CD4-positive, alpha-beta T cell (primary cell): ENCODE data around the gene MRPL43. TPM values are rescaled to one million over a fixed set of nuclear protein-coding genes. Genes with fewer than 3 reads are reported as not detected.

Experiments used
- ATAC-seq: fragments of 200-7000 bp; cut with Tn5 transposase; one replicate; pipeline ENCODE4 v1.10.0; 2022; ENCODE audit warnings: mild to moderate bottlenecking; ENCODE audit not compliant: poor library complexity
- CTCF ChIA-PET: fragments of 350-600 bp; sonication (Branson Sonifier 250); formaldehyde crosslinking; loops from one replicate; lab custom pipeline; 2021; ENCODE audit warnings: antibody characterized with exemption, inconsistent platforms; lab: Charles Lee
- POLR2A ChIA-PET: fragments of 350-600 bp; sonication (Branson Sonifier 250); formaldehyde crosslinking; loops from one replicate; lab custom pipeline; 2021; ENCODE audit warnings: antibody characterized with exemption, inconsistent platforms; lab: Charles Lee
- DNase-seq, 14 experiments: peaks; one replicate each; pipeline ENCODE4 v3.0.0-alpha.2; 2013 to 2020; ENCODE audit warnings: mixed read lengths in 2 of 14
- H3K27ac ChIP-seq, 2 donors: one replicate each; pipeline versions ENCODE4 v1.5.1 to v1.7.0; 2013; ENCODE audit warnings: low read length in 2 of 2, low read depth in 1 of 2, mild to moderate bottlenecking in 1 of 2
- H3K27me3 ChIP-seq, 2 experiments: 1 replicate in 1 of 2; 2 replicates in 1 of 2; pipeline versions ENCODE4 v1.6.1 to v1.7.0; 2013; ENCODE audit warnings: low read length in 2 of 2, control low read depth in 1 of 2, mild to moderate bottlenecking in 1 of 2, moderate library complexity in 1 of 2; ENCODE audit not compliant: insufficient read depth in 2 of 2, control insufficient read depth in 1 of 2
- H3K36me3 ChIP-seq: one replicate; pipeline ENCODE4 v1.6.1; 2013; ENCODE audit warnings: low read length, control low read depth; ENCODE audit not compliant: insufficient read depth
- H3K4me1 ChIP-seq: one replicate; pipeline ENCODE4 v1.6.1; 2013; ENCODE audit warnings: low read length, control low read depth; ENCODE audit not compliant: insufficient read depth
- H3K4me3 ChIP-seq: one replicate; pipeline ENCODE4 v1.5.1; 2013; ENCODE audit warnings: mild to moderate bottlenecking, low read length, moderate library complexity
- H3K9me3 ChIP-seq, 2 experiments: 1 replicate in 1 of 2; 2 replicates in 1 of 2; pipeline versions ENCODE4 v1.6.1 to v1.7.0; 2013; ENCODE audit warnings: low read length in 2 of 2, mild to moderate bottlenecking in 2 of 2, control low read depth in 1 of 2, moderate library complexity in 1 of 2; ENCODE audit not compliant: control insufficient read depth in 1 of 2, insufficient read depth in 1 of 2
- H3K27ac Mint-ChIP-seq: one replicate; pipeline ENCODE4 v1.8.0; 2020; ENCODE audit warnings: mixed read lengths
- H3K27me3 Mint-ChIP-seq: one replicate; pipeline ENCODE4 v1.8.0; 2021; ENCODE audit warnings: mixed read lengths
- H3K36me3 Mint-ChIP-seq: one replicate; pipeline ENCODE4 v1.8.0; 2021; ENCODE audit warnings: low read depth, mixed read lengths
- H3K4me1 Mint-ChIP-seq: one replicate; pipeline ENCODE4 v1.8.0; 2021; ENCODE audit warnings: low read depth, mixed read lengths
- H3K4me3 Mint-ChIP-seq: one replicate; pipeline ENCODE4 v1.8.0; 2020; ENCODE audit warnings: mild to moderate bottlenecking, mixed read lengths
- H3K9me3 Mint-ChIP-seq: one replicate; pipeline ENCODE4 v1.8.0; 2020; ENCODE audit warnings: mixed read lengths
- intact Hi-C, 2 experiments: fragments of 100-400 bp; cut with DNase I in 1 of 2; cut with micrococcal nuclease in 1 of 2; formaldehyde crosslinking; loops; one replicate each; pipeline versions ENCODE4 v1.15.1 to v1.9.0; 2023 to 2025; cut with DNase I, micrococcal nuclease
- total RNA-seq, 174 experiments: library from RNA in 2 of 174; stranded (reverse) in 2 of 174; gene quantifications; one replicate each; pipeline ENCODE4 v1.2.3 and lab custom pipeline; 2021 to 2026
- TF ChIP-seq, protein P1 (sequence below): fragments of 200-600 bp; IDR thresholded peaks from one replicate; pipeline ENCODE4 v1.8.0; 2022; ENCODE audit warnings: antibody characterized with exemption, mild to moderate bottlenecking

MRPL43 gene
- total RNA-seq, 2 experiments from 2014 or later, result 28.5 to 31.0 TPM

DNA sequence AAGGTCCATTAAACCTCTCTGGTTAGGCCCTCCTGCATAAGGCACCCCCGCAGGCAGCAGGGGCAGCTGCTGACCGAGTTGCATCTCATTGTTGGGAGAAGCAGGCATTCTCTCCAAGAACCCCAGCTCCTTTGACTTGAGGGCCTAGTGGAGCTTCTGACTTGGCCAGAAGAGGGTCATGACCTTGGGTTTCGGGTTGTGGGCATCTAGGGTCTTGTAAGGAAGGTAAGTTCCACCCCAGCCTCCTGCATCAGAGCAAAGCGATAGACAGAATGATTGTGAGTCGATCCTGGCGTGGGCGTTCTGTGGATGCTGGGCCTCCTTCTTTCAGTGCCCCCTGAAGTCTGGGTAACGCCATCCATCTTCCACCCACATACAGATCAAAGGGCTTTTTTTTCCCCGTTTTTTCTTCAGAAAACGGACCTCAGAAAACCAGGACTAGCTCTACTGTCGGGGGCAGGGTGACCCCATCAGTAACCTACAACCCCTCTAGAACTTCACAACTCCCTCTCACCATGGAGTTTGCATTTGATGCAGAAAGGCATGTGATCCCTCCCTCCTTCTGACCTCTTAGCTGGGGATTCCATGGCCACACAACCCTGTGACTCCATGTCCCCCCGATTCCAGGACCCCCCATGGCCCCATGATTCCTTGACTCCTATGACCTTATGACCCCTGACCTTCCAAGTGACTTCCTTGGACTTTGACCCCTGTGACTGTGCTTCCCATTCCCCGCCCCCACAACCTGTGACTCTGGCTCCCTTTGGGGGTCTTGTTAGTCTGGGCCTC is 15.0 kb downstream of the MRPL43 start:
- Histone ChIP-seq H3K27ac (no peak overlapping the region), H3K4me1 (peaks cover 20% of the 10 kb centered on the region), H3K36me3 (no peaks in the 10 kb centered on the region), H3K27me3 (no peaks in the 10 kb centered on the region), H3K4me3 (no peak overlapping the region), H3K9me3 (no peaks in the 10 kb centered on the region)
- H3K4me3 Mint-ChIP-seq, result no peak overlapping the region
- no peak overlapping the region for H3K27ac Mint-ChIP-seq
- H3K4me1 Mint-ChIP-seq, result peaks cover 21% of the 10 kb centered on the region
- DNase-seq (no peak), ATAC-seq (no peak)
- TF ChIP-seq, protein P1, sequence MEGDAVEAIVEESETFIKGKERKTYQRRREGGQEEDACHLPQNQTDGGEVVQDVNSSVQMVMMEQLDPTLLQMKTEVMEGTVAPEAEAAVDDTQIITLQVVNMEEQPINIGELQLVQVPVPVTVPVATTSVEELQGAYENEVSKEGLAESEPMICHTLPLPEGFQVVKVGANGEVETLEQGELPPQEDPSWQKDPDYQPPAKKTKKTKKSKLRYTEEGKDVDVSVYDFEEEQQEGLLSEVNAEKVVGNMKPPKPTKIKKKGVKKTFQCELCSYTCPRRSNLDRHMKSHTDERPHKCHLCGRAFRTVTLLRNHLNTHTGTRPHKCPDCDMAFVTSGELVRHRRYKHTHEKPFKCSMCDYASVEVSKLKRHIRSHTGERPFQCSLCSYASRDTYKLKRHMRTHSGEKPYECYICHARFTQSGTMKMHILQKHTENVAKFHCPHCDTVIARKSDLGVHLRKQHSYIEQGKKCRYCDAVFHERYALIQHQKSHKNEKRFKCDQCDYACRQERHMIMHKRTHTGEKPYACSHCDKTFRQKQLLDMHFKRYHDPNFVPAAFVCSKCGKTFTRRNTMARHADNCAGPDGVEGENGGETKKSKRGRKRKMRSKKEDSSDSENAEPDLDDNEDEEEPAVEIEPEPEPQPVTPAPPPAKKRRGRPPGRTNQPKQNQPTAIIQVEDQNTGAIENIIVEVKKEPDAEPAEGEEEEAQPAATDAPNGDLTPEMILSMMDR, result no peak
- peaks cover 8% of the 10 kb centered on the region for H3K36me3 Mint-ChIP-seq
- no peaks in the 10 kb centered on the region for H3K9me3 Mint-ChIP-seq
- intact Hi-C loops, result no loop called here
- no peaks in the 10 kb centered on the region for H3K27me3 Mint-ChIP-seq
- POLR2A ChIA-PET, result no interaction called here
- CTCF ChIA-PET, result no interaction called here

DNA sequence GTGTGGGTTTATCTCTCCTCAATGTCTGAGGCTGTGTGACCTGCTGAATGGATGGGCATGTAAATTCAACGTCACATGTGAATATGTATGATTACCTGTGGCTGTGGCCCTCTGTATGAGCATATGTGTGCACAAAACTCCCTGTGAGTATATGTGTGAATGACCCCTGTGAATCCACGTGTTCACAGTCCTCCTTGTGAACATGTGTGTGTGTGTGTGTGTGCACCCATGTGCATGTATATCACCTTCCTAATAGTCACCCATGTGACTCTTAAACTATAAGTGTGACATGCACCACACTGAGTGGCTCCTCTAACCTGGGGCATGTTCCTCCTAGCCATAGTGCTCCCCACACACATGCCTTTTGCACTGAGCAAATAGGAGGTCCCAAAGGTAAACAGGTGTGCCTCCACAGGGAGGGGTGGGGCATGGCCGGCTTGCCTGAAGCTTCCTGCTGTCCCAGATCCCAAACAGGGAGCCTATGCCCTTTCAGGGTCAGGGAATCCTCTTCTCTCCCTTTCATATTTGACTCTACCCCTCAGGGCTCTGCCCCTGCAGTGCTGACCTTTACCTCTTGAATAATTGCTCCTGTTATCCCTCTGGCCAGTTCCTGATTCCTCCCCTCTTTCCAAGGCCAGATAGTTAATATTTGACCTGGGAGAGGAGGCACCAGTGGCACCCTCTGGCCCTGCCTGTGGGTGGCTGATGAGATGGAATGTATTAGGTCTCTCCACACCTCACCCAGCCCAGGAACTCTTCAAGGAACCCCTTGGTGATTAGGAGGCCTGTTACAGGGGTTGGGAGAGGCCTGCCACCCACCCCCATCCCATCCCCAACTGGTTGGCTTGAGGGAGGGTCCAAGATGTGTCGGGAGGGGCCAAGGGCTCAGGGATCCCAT is 16.1 kb downstream of the MRPL43 start:
- Histone ChIP-seq H3K27me3 (no peaks in the 10 kb centered on the region), H3K36me3 (no peaks in the 10 kb centered on the region), H3K4me1 (peaks cover 20% of the 10 kb centered on the region), H3K9me3 (no peaks in the 10 kb centered on the region), H3K4me3 (no peak overlapping the region), H3K27ac (no peak overlapping the region)
- TF ChIP-seq, protein P1, result no peak
- Mint-ChIP-seq H3K27me3 (no peaks in the 10 kb centered on the region), H3K27ac (no peak overlapping the region), H3K36me3 (no peaks in the 10 kb centered on the region), H3K9me3 (no peaks in the 10 kb centered on the region), H3K4me1 (peaks cover 21% of the 10 kb centered on the region), H3K4me3 (peak overlapping the region; percentile 74)
- CTCF ChIA-PET, result no interaction called here
- ATAC-seq (no peak), DNase-seq (no peak)
- intact Hi-C loops, result loop anchor here in 1 of 2 experiments (2.0 kb wide), 1 partner anchor 20 kb away; no protein-coding TSS in a partner anchor
- POLR2A ChIA-PET, result interaction anchor here (1.1 kb wide), 1 partner anchor 14 kb away, joined by 3 read pairs; no protein-coding TSS in a partner anchor

DNA sequence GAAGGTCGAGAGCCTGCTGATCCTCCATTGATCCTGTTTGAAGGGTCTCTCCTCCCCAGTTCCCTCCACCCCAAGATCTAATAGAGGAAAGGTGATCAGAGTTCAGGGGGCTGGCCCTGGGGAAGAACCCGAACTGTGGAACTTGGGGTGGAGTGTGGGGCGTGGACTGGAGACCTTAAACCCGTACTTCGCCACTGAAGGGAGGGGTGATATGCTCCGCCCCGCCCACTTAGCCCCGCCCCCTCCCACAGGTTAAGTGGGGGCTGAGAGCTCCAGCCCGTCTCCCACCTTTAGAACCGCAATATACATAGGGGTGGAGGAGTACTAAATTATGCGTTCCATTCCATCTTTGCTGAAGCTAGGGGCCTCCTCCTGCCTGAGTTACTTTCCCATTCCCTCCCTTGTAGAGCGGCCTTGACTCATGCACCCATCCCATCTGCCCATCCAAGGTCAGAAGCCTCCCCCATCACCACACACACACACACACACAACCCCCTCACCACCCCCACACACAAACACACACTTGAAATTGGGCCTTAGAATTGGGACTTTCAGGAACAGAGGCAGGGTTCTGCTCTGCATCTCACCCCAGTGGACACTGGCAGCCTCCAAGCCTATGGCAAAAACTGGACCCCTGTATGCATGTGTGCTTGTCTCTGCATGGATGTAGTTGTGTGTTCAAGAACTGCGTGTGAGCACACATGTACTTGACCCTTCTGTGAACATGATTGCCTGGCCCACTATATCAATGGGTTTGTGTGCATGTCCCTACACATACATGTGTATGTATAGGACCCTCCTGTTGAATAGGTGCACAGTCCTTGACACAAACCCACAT is 17.0 kb downstream of the MRPL43 start:
- Mint-ChIP-seq H3K4me1 (peaks cover 21% of the 10 kb centered on the region), H3K36me3 (peaks cover 4% of the 10 kb centered on the region), H3K27ac (no peak overlapping the region), H3K4me3 (peak overlapping the region; percentile 74), H3K27me3 (no peaks in the 10 kb centered on the region), H3K9me3 (no peaks in the 10 kb centered on the region)
- peak overlapping the region; percentile 46 for H3K4me3 ChIP-seq
- DNase-seq (peak in 8 of 14 experiments; percentile 12 to 66 (median 32)), ATAC-seq (peak; percentile 37)
- no peak overlapping the region for H3K27ac ChIP-seq
- no peaks in the 10 kb centered on the region for H3K27me3 ChIP-seq
- ChIA-PET CTCF (interaction anchor here (0.7 kb wide), 1 partner anchor 57 kb away, joined by 3 read pairs; no protein-coding TSS in a partner anchor), POLR2A (interaction anchor here (1.1 kb wide), 1 partner anchor 15 kb away, joined by 3 read pairs; no protein-coding TSS in a partner anchor)
- intact Hi-C loops, result loop anchor here in 1 of 2 experiments (2.0 kb wide), 1 partner anchor 21 kb away; no protein-coding TSS in a partner anchor
- H3K4me1 ChIP-seq, result peaks cover 20% of the 10 kb centered on the region
- no peaks in the 10 kb centered on the region for H3K36me3 ChIP-seq
- TF ChIP-seq, protein P1, result no peak
- no peaks in the 10 kb centered on the region for H3K9me3 ChIP-seq
